GM21723 (cell line): ENCODE measurements around the gene SLC12A5.

Experiments used
- ATAC-seq: cut with Tn5 transposase; IDR thresholded peaks from one replicate; pipeline ENCODE4 v1.9.1; 2021; ENCODE audit warnings: mild to moderate bottlenecking, moderate library complexity; ENCODE audit not compliant: unreplicated experiment

The SLC12A5 gene

DNA sequence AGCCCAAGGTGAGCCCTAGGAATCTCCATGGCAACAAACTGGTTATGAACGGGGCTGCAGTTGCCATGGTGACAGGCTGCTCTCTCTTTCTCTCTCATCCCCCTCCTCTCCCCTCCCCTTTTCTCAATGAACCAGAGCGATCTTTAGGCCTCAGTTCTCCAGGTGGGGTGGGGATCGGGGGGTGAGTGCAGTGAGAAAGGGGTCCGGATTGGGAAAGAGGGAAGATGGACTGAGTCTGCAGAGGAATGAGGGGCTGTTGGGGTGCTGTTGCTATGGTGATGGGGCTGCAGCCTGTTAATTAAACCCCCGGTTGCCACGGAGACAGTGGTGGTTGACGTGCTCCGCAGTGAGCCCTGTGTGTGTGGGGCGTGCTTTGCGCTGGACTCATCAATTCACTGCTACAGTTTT, 3.6 kb upstream of the SLC12A5 start:
- ATAC-seq, result no peak

DNA sequence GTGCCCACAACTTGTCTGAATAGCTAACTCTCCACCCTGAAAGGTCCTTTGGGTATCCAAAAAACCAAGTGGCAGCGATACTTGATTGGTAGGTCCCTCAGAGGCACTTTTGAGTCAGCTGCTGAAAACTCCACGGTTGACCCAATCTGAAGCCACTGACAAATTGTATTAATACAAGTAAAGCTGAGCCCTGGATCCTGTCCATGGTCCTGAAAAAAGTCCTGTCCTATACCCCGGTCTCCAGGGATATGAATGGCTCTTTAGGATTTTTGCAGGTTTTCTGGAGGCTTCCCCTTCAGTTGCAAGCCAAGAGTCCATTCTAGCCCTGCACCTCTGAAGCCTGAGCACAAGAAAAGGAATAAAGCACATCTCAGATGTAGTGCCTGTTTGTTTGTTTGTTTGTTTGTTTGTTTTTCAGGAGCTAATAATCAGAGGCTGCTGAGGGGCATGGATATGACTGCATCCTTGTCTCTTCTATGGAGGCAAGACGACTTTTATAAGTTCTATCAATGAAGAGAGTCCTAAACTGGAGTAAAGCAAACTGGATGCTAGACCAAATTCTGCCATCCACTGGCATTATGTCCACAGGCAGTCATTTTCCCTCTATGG, 1.7 kb upstream of the SLC12A5 start:
- ATAC-seq, result no peak

DNA sequence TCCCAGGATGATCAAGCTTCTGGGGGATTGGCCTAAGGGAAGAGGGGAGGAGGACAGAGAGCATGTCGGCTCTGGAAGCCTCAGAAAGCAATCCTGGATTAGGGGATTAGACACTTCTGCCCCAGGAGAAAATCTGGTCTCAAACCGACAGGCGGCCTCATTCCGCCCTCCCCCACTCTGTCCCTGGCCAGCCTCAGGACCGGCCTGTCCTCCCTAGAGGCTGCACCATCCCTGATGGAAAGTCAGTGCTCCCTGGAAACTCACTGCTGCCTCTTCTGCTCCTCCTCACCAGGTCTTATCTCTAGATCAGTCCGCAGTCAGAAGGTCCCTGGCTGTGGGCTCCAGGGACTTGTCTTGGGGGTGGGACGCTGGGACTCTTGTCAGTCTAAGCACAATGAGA, 905 bp upstream of the SLC12A5 start:
- no peak for ATAC-seq

GRCh38 chr20:46030284-46031013, 1.4 kb downstream of the SLC12A5 start:
- ATAC-seq, result no peak

GRCh38 chr20:46031014-46031569, 2.1 kb downstream of the SLC12A5 start:
- ATAC-seq, result no peak

DNA sequence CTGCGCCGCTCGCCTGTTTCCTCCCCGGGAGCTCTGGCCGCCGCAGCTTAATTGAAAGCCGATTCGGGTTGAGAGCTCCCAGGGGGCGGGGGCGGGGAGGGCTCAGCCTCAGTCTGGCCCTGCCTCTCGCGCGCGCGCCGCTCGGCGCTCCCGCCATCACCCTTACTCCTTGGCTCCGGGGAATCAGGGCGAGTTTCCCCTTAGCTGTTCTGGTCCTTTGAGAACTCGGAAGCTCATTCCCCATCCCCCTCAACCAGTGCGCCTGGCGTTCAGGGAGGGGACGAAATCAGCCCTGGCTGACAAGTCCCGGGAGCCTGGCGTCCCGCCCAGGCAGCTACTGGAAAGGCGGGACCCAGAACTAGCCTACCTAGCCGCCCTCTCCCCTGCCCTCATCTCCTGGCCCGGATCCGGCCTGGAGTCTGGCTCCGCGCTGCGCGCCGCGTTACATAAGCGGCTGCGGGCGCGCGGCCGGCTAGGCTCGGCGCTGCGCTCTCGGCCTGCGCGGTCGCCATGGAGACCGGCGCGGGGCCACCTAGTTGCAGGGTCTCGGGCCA, 2.8 kb downstream of the SLC12A5 start:
- no peak for ATAC-seq

GRCh38 chr20:46034039-46034438, 5.0 kb downstream of the SLC12A5 start:
- ATAC-seq, result no peak

DNA sequence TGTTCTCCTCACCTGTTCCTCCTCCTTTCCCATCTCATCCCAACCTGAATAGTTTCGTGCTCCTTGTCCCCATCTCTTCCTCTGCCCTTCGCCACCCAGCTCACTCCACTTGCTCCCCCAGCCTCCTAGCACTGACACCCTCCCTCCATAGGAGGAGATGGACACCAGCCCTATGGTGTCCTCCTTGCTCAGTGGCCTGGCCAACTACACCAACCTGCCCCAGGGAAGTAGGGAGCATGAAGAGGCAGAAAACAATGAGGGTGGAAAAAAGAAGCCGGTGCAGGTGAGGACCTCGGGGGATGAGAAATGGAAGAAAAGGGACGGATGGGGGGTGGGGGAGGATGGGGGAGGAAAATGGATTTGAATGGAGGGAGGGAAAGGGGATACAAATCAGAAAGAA, 6.2 kb downstream of the SLC12A5 start:
- no peak for ATAC-seq

- ATAC-seq, result no peak
These were observed 6.7 kb downstream of the SLC12A5 start for GRCh38 chr20:46035713-46036112.

GRCh38 chr20:46036370-46036769, 7.4 kb downstream of the SLC12A5 start:
- no peak for ATAC-seq

- ATAC-seq, result no peak
These were observed 8.0 kb downstream of the SLC12A5 start for GRCh38 chr20:46037036-46037435.

- no peak for ATAC-seq
These were observed 12.0 kb downstream of the SLC12A5 start for GRCh38 chr20:46040902-46041535.

- no peak for ATAC-seq
These were observed 14.5 kb downstream of the SLC12A5 start for GRCh38 chr20:46043556-46043955.

DNA sequence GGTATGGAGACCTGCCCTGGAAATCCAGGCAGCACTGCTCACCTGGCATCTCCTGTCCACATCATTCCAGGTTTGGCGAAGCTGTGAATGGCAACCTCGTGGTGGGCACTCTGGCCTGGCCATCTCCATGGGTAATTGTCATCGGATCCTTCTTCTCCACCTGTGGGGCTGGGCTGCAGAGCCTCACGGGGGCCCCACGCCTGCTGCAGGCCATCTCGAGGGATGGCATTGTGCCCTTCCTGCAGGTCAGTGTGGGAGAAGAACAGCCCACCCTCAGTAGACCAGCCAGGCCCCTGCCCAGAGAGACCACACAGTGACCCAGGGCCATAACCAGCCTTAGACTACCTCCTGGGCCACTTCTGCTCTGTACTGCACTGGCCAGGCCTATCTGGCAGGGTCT, 15.9 kb downstream of the SLC12A5 start:
- ATAC-seq, result no peak

DNA sequence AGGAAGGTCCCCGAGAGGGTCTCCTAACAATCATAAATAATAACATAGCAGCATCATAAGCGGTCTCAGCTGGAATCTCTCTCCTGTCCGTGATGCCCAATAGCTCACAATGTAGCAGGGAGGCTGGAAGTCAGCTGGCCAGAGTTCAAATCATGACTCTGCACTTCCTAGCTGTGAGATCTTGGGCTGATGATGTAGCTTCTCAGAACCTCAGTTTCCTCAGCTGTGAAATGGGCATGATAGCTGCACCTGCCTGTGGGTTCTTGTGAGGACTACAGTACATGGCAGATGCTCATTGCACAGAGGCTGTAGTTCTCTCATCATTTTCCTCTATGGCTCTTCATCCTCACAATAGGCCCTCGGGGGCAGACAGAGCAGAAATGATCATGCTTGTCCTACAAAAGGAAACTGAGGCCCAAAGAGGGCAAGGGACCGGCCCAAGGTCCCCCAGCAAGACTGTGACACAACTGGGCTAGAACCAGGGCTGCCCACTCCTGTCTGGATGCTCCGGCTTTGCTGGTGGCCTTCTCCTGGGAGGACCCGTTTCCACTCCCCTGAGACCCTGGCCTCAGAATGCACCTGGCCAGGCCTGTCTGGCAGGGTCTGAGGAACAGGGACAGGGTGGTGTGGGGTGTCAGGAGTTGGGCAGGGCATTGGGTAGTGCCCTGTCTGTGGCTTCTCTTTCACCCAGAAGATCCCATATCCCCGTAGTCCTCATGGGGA, 17.7 kb downstream of the SLC12A5 start:
- no peak for ATAC-seq

DNA sequence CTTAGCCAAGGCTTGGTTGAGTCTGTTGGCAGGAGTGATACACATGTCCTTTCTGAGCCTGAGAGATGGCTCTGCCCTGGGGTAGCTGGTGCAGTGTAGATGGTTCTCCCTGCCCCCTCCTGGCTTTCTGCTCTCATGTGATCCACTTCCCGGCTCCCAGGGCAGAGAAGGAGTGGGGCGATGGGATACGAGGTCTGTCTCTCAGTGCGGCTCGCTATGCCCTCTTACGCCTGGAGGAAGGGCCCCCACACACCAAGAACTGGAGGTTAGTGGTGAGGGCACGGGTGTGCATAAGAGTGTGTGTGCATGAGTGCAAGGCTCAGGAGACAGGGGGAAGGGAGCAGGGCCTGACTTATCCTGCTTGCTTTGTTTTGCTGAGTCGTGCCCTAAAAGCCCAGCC, 18.8 kb downstream of the SLC12A5 start:
- no peak for ATAC-seq

GRCh38 chr20:46049190-46049589, 20.2 kb downstream of the SLC12A5 start:
- no peak for ATAC-seq

- no peak for ATAC-seq
These were observed 20.8 kb downstream of the SLC12A5 start for GRCh38 chr20:46049815-46050214.

DNA sequence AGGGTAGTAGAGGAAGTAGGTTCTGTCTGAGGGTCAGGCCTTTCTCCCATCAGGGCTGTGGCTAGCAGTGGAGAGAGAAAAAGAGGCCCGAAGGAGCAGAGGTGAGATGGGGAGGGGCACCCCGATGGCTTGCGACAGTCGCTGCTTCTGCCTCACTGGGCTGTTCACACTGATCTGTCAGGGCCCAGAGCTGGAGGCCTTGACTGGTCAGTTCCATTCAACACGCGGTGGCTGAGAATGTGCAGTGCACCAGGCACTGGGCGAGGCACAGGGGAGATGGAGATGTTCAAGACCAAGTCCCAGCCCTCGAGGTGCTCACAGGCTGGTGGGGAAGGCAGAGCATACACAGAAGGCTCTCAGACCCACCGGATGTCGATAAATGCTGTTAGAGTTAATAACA, 21.4 kb downstream of the SLC12A5 start:
- no peak for ATAC-seq

- ATAC-seq, result no peak
These were observed 21.9 kb downstream of the SLC12A5 start for GRCh38 chr20:46050885-46051284.
